Smooth muscle cell of the brain vasculature (primary cell): ENCODE data around the gene STN1.

Source experiments
- DNase-seq: peaks from one replicate; pipeline ENCODE4 v3.0.0-alpha.2; 2012; ENCODE audit warnings: low read depth, low spot score

Gene STN1

DNA sequence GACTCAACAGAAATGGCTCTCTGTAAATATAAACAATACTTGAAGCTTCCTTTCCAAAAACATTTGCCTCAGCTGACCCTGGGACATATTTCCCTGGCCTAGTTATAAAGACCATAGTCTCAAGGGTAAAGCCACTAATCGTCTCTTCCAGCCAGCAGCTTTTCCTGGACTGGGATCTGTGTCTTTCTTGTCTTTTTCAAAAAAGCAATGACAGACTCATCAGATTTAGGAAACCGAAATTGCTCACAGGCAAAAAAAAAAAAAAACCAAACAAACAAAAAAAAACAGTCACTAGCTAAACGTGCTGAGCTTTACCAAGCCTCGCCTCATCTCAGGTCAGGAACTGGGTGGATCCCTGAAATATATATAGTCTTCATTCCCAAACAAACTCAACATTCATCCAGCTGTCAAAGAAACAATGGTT, 23.5 kb downstream of the STN1 start:
- no peak for DNase-seq

DNA sequence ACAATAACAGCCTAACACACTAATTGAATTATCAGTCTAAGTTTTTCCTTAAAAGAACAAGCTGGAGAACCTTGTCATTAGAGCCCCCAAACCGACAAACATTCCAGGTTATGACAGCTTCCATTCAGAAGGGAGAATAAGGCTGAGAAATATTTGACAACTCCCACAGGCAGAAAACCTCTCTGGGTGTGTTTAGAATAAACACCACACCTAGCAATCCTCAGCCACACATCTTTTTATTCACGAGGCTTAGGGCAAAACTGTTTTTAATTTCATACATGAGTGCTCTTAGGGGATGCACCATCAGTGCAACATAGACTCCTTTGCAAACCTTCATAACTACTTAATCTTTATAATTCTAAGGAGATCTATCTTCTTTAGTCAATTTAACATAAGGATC, 24.2 kb downstream of the STN1 start:
- no peak for DNase-seq

DNA sequence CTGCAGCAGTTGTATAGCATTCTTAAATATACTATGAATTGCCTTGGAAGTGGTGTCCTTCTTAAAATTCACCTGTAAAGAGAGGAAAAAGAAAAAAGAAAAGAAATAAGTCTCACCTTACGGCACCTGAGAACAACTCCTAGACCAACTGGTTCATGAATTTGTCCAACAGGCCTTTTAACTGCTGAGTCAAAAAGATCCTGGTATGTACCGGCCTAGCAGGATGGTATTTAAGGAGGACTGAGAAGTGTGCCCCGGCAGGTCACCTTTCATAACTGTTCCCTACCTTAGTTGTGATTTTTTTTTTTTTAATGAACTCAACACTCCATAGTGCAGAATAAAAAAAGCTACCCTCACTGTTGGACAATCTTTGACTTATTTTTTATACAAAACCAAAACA, 25.8 kb downstream of the STN1 start:
- no peak for DNase-seq

DNA sequence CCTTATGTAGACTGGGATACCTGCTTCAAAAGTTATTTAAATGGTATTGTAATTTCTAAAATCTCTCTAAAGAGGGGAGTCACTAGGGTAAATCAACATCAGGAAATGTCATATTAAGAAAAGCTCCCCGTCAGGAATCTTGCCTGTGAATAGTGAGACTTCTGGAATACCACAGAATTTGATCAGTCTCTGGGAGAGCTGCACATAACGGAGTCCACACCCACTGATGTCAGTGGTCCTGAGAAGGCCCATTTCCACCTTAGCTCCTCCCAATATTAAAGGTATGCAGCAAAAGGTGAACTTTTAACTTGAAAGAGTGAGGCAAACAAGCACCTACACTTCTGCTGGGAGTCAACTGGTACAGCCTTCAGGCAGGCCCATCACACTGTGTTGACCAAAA, 27.3 kb downstream of the STN1 start:
- DNase-seq = no peak

DNA sequence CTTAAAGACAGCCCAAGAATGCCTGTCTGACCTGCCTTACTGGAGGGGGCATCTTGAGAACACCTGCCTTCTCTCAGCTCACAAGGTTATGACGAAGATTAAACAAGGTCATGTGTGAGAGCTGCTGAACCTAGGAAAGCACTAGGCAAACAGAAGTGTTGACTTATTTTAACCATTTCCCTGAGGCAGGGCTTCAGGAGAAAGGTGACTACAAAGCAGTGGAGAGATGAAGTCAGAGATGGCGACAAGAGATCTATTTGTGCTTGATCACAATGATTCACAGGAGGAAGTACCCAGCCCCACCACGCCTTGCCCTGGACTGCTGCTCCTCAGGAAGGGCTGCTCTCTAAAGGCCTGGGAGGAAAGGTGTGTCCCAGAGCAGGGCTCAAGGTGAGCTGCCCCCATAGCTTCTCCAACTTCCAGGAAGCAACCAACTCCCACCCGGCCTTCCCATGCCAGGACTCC, 27.8 kb downstream of the STN1 start:
- DNase-seq = no peak

DNA sequence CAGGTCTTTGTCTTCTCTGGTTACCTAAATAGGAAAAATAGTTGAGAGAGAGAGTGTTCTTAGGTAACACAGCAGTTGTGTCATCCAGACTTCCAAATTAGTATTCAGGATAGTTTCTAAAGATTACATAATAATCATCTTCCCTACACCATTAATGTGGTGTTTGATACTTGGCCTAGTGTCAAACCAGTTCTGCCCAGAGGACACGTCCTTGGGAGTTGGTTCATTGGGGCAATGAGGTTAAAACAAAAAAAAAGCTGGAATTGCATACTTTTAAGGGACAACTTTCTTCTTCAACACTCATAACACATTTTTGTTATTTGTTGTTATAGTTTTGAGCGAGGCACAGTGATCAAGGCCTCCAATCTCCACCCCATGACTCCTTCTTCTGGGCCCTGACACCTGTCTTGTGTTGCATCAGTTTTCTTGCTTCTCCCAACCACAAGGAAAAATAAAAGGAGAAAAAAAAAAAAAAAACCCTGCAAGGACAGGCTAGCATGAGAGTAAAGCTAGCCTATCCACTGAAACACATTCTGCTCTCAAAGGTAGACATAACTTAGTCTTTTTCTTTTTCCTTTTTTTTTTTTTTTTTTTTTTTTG, 28.8 kb downstream of the STN1 start:
- no peak for DNase-seq

DNA sequence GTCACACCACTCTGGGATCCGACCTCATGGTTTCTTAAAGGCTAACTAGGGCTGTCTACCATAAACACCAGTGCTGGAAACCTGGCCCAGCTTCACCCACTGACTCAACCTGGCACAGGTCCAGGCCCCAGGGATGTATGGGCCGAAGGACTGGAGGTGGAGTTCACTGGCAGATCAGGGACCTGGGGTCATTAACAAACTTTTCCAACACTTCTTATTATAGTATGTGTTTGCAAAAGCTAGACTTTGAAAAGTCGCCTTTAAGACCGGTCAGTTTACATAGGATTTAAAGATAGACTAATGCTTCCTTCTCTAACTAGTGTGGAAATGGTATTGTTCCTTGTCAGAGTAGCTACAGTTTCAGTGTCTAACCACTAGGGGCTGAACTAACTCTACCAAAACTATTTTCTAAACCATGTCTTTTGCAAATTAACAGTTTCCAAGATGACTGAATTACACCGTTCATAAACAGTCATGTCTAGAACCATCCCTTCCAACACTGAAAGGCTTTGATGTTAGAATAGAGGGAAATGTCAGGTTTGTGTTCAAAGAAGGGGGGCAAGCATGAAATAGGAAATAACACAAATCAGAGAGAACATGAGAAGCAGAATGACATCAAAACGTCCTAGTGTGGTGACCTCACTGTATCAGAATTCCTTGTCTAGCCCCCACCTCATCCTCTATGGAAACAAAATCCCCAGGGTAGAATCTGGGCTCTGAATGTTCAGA, 29.7 kb downstream of the STN1 start:
- DNase-seq = peak; percentile 57

DNA sequence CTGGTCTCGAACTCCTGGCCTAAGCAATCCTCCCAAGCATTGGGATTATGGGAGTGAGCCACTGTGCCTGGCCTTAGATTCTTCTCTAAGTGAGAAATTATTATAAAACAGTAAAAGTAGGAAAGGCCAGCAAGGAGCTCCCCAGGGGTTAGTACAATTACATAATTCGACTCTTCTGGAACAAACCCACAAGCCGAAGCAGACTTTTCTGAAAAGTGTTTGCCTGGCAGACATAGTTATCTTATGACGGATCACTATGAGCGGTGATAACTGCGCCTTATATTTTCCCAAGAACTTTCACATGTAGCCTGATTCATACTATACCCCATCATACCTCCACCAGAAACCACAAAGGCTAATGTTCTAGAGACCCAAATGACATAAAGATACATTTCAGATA, 32.4 kb downstream of the STN1 start:
- DNase-seq = no peak

DNA sequence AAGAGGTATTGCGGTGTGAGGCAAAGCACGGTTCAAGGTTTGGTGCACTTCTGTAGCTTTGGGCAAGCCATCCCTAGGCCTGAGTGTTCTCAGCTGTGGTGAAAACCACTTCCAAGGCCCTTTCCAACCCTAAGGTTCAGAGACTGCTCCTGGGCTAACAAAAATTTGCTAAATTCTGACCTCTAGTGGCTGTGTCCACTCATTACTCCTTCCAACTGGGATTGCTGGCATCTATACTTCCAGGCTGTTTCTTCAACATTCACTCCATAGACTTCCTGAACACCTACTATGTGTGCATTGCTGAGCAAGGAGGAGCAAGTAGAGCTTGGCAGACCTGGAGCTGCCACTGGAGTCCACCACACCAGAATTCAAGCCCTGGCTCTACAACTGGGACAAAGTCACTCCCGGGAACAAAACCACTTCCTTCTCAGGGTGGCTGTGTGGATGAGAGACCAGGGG, 33.3 kb downstream of the STN1 start:
- DNase-seq = no peak

DNA sequence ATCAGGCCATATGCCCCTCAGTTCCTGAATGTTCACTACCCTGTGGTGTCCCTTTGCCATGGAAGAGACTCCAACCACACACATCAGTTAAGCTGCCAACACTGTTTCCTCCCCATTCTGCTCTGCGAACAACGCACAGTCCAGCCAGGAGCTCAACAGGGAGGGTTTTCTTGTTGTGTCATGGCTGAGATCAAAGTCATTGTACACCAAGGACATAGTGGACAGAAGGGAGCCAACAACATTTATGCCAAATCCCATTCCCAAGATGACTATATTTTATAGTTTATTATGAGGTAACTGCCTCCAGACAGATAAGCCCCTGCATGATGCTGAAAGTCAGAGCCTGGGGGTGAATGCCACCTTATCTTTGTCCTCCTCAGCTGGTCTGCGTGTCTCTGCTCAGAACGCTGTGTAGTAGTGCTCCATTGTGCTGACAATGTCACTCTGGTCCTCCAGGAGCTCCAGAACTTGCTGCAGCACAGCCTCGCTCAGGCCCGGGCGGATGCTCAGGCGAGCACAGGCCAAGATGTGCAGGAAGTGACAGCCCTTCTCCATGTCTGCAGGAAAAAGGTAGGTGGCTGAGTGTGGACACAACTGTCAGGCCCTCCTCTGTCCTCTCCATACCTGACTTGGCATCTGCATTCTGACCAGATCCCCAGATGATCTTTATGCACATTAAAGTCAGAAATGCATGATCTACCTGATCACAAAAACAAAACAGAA, 35.5 kb downstream of the STN1 start:
- no peak for DNase-seq

DNA sequence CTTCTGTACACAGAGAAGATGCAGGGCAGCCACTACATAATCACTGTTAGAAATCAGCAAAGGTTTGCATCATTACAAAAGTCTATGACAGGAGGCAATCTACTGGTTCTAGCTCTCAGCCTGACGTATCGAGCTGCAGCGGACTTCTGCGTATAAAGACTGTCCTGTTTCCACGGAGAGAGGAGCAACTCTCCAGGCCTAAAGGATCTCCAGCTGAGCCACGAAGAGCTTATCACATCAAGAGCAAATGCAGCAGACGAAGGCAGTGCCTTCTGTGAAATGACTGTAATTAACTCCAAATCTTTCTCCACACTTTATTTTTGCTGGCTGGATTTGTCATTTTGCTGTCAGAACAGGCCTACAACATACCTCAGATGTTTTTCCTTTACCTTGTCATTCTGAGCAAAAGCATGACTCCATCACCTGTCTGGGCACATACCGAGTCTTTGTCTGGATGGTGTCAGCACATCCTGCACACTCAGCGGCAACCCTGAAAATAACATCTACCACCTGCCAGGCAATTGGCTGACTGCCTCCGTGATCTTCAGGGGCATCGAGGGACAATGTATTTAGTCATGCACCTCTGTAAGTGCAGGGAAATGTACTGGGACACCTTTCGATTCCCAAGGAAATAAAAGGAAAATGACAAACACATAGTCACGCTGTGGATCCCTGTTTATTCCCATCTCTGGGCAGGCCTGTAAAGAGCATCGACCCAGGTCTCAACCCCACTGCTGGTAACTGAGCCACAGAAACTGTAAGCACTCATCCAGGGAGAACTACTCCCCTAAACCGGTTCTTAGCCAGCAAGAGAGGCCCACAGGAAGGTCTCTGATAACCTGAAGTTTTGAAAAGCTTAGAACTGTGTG, 36.3 kb downstream of the STN1 start:
- no peak for DNase-seq

DNA sequence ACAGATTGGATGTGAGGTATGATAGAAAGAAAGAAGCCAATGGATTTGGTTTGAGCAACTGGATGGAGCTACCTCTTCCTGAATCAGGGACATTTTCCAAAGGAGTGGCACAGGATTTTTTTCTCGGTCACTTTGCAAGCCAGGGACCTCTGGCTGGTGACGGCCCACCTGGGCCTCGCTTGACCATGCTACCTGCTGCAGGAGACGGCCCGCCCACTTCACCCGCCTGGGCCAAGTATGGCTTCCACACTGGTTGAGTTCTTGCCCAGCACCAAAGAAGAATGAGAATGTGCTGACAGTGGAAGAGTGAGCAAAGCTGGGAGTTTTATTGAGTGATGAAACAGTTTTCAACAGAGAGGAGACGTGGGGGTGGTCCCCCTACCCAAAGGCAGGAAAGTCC, 38.2 kb downstream of the STN1 start:
- no peak for DNase-seq

DNA sequence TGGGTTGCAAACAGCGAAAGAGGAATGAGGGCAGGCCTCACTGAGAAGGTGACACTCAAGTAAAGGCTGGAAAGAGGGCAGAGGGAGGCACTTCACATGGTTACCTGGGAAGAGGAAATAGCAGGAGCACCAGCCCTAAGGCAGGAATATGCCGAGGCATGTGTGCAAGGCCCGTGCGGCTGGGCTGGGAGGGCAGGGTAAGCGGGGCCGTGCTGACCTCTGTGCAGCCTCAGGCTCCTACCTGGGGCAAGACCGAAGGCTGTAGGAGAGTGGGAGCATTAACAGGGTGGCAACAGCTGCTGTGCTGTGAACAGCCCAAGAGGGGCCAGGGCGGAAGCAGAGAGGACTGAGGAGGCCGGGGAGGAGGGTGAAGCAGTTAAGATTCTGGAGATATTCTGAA, 38.6 kb downstream of the STN1 start:
- DNase-seq = no peak

DNA sequence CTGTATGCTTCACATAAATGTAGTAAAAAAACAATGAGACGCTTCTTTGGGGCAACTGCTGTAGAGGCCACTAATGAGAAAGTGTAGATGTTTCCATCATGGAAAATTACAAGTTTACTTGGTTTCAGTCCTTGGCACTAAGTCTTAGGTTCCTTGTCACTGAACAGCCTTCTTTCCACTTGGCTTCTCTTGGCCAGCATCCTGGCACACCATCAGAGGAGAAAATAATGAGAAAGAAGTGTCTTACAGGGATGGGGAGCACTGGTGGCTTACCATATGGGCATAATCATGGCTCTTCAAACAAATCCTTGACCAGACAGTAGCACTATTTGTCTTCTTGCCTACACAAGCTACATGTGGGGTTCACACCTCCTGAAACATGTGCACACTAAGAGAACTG, 40.1 kb downstream of the STN1 start:
- no peak for DNase-seq

DNA sequence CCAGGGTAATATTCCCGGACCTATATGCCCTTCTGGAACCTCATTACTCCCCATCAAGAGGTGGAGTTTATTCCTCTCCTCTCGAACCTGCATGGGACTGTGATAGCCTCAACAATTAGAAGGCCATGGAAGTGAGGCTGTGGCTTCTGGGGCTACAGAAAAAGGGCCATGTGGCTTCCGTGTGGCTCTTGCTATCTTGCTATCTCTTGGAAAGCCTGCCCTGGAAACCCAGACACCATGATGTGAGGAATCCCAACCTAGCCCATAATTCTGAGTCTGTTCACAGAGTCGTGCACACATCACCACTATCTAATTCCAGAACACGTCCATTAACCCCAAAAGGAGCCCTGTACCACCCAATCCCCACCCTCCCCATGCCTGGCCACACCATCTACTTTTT, 41.8 kb downstream of the STN1 start:
- DNase-seq = no peak

DNA sequence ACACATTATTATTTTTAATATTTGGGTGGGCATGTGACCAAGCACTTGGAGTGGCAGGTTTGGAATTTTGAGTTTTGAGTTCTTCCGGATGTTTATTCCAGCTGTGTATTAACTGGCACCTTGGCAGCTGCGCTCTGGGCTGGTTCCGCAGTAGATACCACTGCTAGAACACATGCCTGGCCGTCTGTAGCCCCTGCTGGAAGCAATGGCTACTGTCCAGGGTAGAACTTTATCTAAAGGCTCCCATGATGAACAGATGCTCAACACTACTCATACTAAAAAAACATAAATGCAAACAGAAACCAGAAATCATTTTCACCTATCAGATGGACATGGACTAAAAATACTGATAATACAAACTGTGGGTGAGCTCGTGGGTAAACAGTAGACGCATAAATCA, 43.3 kb downstream of the STN1 start:
- DNase-seq = no peak

DNA sequence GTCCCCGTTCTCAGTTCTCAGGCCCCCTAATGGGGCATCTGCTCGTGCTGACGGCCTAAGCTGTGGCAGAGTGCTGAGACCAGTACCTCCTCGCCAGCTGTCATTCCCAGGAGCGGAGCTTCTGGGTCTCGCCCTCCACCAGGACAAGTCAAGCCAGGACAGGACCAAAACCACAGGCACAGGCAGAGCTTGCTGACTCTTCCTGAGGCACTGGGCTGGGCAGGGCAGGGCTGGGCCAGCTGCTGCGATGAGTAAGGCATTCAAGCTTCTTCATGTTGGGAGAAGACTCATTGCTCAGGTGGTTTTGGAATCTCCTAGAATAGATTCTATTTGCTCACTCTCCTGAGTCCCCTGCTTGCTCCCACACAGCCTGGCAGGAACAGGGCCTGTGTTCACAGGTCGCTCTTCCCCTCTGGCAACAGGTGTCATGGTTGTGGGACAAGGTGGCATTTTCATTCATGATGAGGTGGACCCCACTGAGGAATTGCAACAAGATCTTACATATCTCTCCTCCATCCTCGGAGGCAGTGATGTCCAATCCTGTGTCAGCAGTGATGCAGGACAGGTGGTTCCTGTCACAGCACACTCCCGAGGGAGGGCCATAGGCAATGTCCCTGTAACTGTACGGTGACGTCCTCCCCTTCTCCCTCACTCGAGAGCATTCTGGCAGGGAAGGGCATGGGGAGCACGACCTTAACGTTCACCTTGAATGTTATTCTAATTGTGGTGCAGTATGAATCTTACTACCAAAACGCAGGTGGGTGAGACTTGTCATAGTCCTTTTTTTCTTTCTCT, 45.6 kb downstream of the STN1 start:
- no peak for DNase-seq

DNA sequence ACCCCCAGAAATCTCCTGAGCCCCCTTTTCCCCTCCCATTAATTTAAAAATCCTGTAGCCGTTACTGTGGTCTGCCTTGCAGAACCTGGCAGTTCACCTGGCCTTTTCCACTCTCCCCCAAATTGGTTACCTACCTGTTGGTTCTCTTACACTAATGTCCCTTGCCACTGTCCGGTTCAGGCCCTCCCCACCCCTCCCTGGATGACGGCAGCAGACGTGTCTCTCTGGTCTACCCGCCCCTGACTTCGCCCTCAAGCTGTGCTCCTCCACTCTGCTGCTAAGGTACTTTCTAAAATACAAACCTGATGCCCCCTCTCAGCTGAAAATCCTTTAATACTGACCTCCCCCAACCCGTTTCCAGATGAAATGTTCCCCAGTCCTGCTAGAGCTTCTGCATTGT, 47.0 kb downstream of the STN1 start:
- no peak for DNase-seq

DNA sequence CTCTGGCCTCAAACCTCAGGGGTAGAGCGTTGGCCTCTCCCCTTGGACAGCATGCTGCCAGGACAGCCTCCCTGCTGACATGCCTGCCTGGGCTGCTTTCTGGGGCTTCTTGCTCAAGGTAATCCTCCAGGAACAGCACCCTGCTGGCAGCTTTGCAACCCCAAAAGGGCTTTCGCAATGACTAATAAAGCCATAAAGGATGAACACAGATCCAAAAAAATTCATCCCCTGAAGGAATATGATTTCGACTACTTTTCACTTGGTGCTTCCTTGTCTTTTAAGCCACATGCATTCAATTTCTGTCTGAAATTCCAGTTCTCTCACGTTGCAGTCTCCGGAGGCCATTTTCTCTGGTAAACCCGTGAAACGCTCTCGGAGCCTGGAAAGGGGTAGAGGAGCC, 47.5 kb downstream of the STN1 start:
- DNase-seq = no peak

DNA sequence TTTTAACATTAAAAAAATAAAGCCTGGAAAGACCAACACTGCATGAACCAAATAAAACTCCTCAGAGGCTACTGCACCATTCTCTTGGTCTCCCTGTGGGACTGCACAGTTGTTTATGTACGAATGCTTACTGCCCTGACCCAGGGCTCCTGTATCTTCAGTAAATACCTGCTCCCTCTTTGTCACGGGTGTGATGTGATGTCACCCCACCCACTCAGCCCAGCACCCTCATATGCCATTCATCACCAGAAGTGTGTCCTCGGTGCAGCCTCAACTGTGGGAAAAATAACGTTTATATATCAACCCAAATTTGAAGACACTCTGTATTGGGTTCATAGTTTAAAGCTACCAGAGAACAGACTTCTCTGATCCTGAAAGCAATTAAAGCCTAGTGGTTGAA, 48.6 kb downstream of the STN1 start:
- DNase-seq = no peak

DNA sequence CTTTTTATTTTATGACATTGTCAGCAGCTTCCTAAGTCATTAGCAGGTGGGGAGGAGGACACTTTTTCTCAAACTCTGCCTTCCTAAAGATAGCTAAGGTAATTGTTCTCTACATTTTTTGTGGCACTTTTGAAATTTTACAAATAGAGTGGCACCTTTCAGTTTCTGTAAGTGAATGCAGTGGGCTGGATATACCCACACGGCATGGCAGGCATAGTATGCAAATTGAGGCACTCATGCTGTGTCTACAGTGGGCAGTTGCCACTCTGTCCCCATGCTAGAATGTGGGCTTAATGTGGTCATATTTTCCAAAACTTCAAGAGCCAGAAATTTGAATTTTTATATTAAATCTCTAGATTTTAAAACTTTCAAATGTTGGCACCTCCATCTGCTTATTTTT, 49.8 kb downstream of the STN1 start:
- DNase-seq = no peak
